MM.1S (cell line): ENCODE measurements around the gene RTN4RL1.

Experiments used
- DNase-seq: peaks from one replicate; pipeline ENCODE4 v3.0.0-alpha.2; 2015
- H2AFZ ChIP-seq: fragments of 300-600 bp; sonication (generic); 2 replicates; pipeline ENCODE4 v1.6.0; 2016; ENCODE audit warnings: antibody characterized with exemption, low read length
- H3F3A ChIP-seq: fragments of 300-600 bp; sonication (generic); 2 replicates; pipeline ENCODE4 v1.6.1; 2016; ENCODE audit warnings: mild to moderate bottlenecking, antibody characterized with exemption, low read length, moderate library complexity, mixed read lengths; ENCODE audit not compliant: insufficient read depth
- H3K27ac ChIP-seq: fragments of 300-600 bp; sonication (generic); 2 replicates; pipeline ENCODE4 v1.5.1; 2016; ENCODE audit warnings: mild to moderate bottlenecking, low read length
- H3K27me3 ChIP-seq: fragments of 300-600 bp; sonication (generic); replicated peaks from 2 replicates; pipeline ENCODE4 v1.6.0; 2016; ENCODE audit warnings: low read length; ENCODE audit not compliant: insufficient read depth
- H3K36me3 ChIP-seq: fragments of 300-600 bp; sonication (generic); replicated peaks from 2 replicates; pipeline ENCODE4 v1.6.1; 2016; ENCODE audit warnings: mild to moderate bottlenecking, low read length, mixed read lengths; ENCODE audit not compliant: insufficient read depth
- H3K4me1 ChIP-seq: fragments of 300-600 bp; sonication (generic); 2 replicates; pipeline ENCODE4 v1.6.1; 2016; ENCODE audit warnings: low read length, mixed read lengths
- H3K4me2 ChIP-seq: fragments of 300-600 bp; sonication (generic); 2 replicates; pipeline ENCODE4 v1.6.0; 2016; ENCODE audit warnings: low read depth, low read length
- H3K4me3 ChIP-seq: fragments of 300-600 bp; sonication (generic); 2 replicates; pipeline ENCODE4 v1.5.1; 2016; ENCODE audit warnings: low read length, mixed read lengths
- H3K79me2 ChIP-seq: fragments of 300-600 bp; sonication (generic); 2 replicates; pipeline ENCODE4 v1.6.1; 2016; ENCODE audit warnings: mixed run types, low read length, mixed read lengths
- H3K9ac ChIP-seq: fragments of 300-600 bp; sonication (generic); 2 replicates; pipeline ENCODE4 v1.6.1; 2016; ENCODE audit warnings: low read length, mixed read lengths
- H3K9me2 ChIP-seq: fragments of 300-600 bp; sonication (generic); replicated peaks from 2 replicates; pipeline ENCODE4 v1.6.1; 2016; ENCODE audit warnings: mild to moderate bottlenecking, low read length, mixed read lengths; ENCODE audit not compliant: insufficient read depth
- H3K9me3 ChIP-seq: fragments of 300-600 bp; sonication (generic); replicated peaks from 2 replicates; pipeline ENCODE4 v1.6.1; 2016; ENCODE audit warnings: mild to moderate bottlenecking, low read length, mixed read lengths; ENCODE audit not compliant: insufficient read depth
- H4K20me1 ChIP-seq: fragments of 300-600 bp; sonication (generic); 2 replicates; pipeline ENCODE4 v1.6.1; 2016; ENCODE audit warnings: mild to moderate bottlenecking, low read length, moderate library complexity, mixed read lengths; ENCODE audit not compliant: insufficient read depth
- CTCF ChIP-seq: fragments of 300-600 bp; sonication (generic); IDR thresholded peaks from 2 replicates; pipeline ENCODE4 v1.5.1; 2016; ENCODE audit warnings: antibody characterized with exemption, low read length, mixed read lengths
- EZH2 ChIP-seq: fragments of 300-600 bp; sonication (generic); optimal IDR thresholded peaks from 2 replicates; pipeline ENCODE3; 2017; ENCODE audit warnings: low read depth, mild to moderate bottlenecking, antibody characterized with exemption, low read length, mixed read lengths
- EZH2phosphoT487 ChIP-seq: fragments of 300-600 bp; sonication (generic); IDR thresholded peaks from 2 replicates; pipeline ENCODE4 v1.6.1; 2018; ENCODE audit warnings: antibody characterized with exemption, low read length

Gene RTN4RL1

GRCh38 chr17:1888741-1889140 lies 136.4 kb downstream of the RTN4RL1 start:
- Histone ChIP-seq H3K9me2 (no peaks in the 10 kb centered on the region), H3K4me1 (no peaks in the 10 kb centered on the region), H3F3A (no peaks in the 10 kb centered on the region), H3K79me2 (no peaks in the 10 kb centered on the region), H3K36me3 (peaks cover 9% of the 10 kb centered on the region; the same call in 1 of the 2 replicates), H4K20me1 (no peaks in the 10 kb centered on the region), H3K27me3 (no peaks in the 10 kb centered on the region), H3K27ac (no peak overlapping the region), H3K9me3 (no peaks in the 10 kb centered on the region), H3K4me3 (no peak overlapping the region), H3K4me2 (no peak overlapping the region), H3K9ac (no peak overlapping the region), H2AFZ (no peak overlapping the region)
- no peak for DNase-seq
- TF ChIP-seq EZH2: no peak
- TF ChIP-seq CTCF: no peak
- TF ChIP-seq EZH2phosphoT487: no peak
